Hematopoietic multipotent progenitor cell treated with erythropoietin and hydrocortisone succinate and interleukin-3 and kit ligand, for 6 days (in vitro differentiated cells): ENCODE results near the gene ANKRD23.
"Not testable (repeated sequence)": the region's sequence is repeated elsewhere in the genome, so short reads cannot be mapped to it uniquely, and the experiment has no call there.

Experiments
- DNase-seq: peaks from one replicate; pipeline ENCODE4 v3.0.0-alpha.2; 2015

ANKRD23 gene

GRCh38 chr2:96811917-96812316 lies 31.9 kb downstream of the ANKRD23 start:
- no peak for DNase-seq

GRCh38 chr2:96810783-96811192 lies 33.0 kb downstream of the ANKRD23 start:
- no peak for DNase-seq

- peak; percentile 49 for DNase-seq
Observed at GRCh38 chr2:96809951-96810782, 33.7 kb downstream of the ANKRD23 start.

- no peak for DNase-seq
Observed at GRCh38 chr2:96809216-96809882, 34.5 kb downstream of the ANKRD23 start.

GRCh38 chr2:96808176-96808837 lies 35.5 kb downstream of the ANKRD23 start:
- DNase-seq, result no peak

GRCh38 chr2:96807127-96807471 lies 36.7 kb downstream of the ANKRD23 start:
- no peak for DNase-seq

- no peak for DNase-seq
Observed at GRCh38 chr2:96806468-96807126, 37.2 kb downstream of the ANKRD23 start.

GRCh38 chr2:96805946-96806345 lies 37.9 kb downstream of the ANKRD23 start:
- not testable (repeated sequence) for DNase-seq

GRCh38 chr2:96804986-96805385 lies 38.8 kb downstream of the ANKRD23 start:
- DNase-seq, result no peak

GRCh38 chr2:96802721-96803120 lies 41.1 kb downstream of the ANKRD23 start:
- no peak for DNase-seq

GRCh38 chr2:96801786-96802595 lies 41.8 kb downstream of the ANKRD23 start:
- DNase-seq, result no peak

- DNase-seq, result peak; percentile 82
Observed at GRCh38 chr2:96801005-96801785, 42.6 kb downstream of the ANKRD23 start.

- no peak for DNase-seq
Observed at GRCh38 chr2:96800061-96801004, 43.5 kb downstream of the ANKRD23 start.

- DNase-seq, result no peak
Observed at GRCh38 chr2:96799623-96799935, 44.2 kb downstream of the ANKRD23 start.

GRCh38 chr2:96798733-96799622 lies 44.8 kb downstream of the ANKRD23 start:
- no peak for DNase-seq

- DNase-seq, result no peak
Observed at GRCh38 chr2:96797066-96797625, 46.7 kb downstream of the ANKRD23 start.

GRCh38 chr2:96796497-96796896 lies 47.3 kb downstream of the ANKRD23 start:
- not testable (repeated sequence) for DNase-seq

GRCh38 chr2:96795076-96795475 lies 48.7 kb downstream of the ANKRD23 start:
- no peak for DNase-seq
